GM18873 (cell line): ENCODE measurements around the gene ZCWPW1.
"Not testable (repeated sequence)": the region's sequence is repeated elsewhere in the genome, so short reads cannot be mapped to it uniquely, and the experiment has no call there.

Experiments
- ATAC-seq: cut with Tn5 transposase; IDR thresholded peaks from one replicate; pipeline ENCODE4 v1.9.1; 2021; ENCODE audit warnings: mild to moderate bottlenecking, moderate library complexity, moderate number of reproducible peaks; ENCODE audit not compliant: unreplicated experiment, low FRiP score

The ZCWPW1 gene

GRCh38 chr7:100457033-100457432, 28.5 kb upstream of the ZCWPW1 start:
- ATAC-seq = no peak

- ATAC-seq = no peak
These were observed 28.1 kb upstream of the ZCWPW1 start for GRCh38 chr7:100456562-100456961.

DNA sequence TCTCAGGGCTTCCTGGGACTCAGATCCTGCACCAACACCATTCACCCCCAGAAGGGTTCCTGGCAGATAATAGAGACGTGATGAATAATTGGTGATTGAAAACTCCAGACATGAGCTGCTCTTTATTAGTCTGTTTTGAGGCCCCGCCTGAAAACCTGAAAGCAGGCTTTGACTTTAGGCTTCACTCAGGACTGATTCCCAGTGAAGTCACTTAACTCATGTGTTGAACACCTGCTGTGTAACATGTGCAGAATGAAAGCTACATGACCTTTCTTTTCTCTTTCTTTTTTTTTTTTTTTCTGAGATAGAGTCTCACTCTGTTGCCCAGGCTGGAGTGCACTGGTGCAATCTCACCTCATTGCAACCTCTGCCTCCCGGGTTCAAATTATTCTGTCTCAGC, 26.7 kb upstream of the ZCWPW1 start:
- no peak for ATAC-seq

DNA sequence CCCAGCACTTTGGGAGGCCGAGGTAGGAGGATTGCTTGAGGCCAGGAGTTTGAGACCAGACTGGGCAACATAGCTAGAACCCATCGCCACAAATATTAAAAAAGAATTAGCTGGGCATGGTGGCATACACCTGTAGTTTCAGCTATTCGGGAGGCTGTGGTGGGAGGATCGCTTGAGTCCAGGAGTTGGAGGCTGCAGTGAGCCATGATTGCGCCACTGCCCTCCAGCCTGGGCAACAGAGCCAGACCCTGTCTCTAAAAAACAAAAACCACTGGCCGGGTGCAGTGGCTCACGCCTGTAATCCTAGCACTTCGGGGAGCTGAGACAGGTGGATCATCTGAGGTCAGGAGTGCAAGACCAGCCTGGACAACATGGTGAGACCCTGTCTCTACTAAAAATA, 25.4 kb upstream of the ZCWPW1 start:
- not testable (repeated sequence) for ATAC-seq

GRCh38 chr7:100452513-100452912, 24.0 kb upstream of the ZCWPW1 start:
- no peak for ATAC-seq

DNA sequence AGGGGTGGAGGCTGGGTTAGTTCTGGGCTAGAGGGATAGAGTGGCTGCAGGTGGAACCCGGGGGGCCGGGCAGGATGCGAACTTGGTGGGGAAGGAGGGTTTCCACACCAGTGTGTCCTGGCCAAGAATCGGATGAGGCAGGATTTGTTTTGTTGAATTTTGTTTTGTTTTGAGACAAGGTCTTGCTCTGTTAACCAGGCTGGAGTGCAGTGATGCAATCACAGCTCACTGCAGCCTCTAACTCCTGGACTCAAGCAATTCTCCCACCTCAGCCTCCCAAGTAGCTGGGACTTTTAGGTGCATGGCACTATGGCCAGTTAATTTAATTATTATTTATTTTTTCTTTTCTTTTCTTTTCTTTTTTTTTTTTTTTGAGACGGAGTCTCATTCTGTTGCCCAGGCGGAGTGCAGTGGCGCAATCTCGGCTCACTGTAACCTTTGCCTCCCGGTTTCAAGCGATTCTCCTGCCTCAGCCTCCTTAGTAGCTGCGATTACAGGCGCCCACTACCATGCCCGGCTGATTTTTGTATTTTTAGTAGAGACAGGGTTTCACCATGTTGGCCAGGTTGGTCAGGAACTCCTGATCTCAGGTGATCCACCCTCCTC, 20.8 kb upstream of the ZCWPW1 start:
- ATAC-seq = no peak

DNA sequence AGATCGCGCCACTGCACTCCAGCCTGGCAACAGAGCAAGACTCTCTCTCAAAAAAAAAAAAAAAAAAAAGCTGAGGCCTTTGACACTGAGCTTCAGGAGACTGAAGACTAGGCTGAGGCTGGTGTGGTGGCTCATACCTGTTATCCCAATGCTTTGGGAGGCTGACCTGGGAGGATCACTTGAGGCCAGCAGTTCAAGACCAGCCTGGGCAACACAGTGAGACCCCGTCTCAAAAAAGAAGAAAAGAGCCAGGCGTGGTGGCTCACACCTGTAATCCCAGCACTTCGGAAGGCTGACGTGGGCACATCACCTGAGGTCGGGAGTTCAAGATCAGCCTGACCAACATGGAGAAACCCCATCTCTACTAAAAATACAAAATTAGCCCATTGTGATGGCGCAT, 18.9 kb upstream of the ZCWPW1 start:
- ATAC-seq = not testable (repeated sequence)

- no peak for ATAC-seq
These were observed 17.5 kb upstream of the ZCWPW1 start for GRCh38 chr7:100446040-100446439.

DNA sequence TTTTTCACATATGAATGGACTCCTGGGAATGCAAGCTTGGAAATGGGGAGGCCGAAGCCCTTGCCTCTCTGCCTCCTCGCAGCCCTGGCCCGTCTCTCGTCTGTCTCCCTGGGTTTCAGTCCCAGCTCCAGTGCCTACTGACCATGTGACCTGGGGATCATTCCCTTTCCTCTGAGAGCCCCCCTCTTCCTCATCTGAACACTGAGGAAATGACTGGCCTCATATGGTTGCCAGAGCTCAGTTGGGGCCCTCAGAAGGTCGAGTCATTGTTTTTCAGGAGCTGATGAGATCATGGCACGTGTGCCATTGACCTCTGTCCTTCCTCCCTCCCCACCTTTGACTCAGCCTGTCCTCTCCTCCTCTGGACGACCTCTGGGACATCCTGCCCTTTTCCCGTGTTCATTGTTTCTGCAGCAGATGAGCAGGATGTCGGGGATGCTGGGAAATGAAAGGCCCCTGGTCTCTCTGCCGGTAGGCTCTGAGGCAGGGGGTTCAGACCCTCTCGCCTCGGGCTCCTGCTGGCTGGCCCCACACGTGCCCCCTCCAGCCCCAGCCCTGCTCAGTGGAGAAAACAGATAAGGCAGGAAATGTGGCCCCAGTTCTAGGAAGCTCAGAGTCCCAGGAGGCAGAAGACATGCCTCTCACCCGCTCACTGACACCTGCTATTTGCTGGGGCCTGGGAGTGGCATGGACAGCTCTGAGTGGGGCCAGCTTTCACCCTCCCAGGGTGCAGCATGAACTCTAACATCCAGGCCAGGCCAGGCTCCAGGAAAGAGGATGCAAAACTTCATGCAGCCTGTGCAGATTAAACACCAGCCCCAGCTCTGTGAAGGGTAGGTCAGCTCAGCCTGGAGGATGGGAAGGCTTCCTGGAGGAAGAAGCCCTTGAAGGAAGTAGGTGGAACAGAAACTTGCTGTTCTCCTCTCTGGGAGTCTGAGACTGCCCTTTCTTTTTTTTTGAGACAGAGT, 16.1 kb upstream of the ZCWPW1 start:
- ATAC-seq = no peak

GRCh38 chr7:100443096-100443840, 14.8 kb upstream of the ZCWPW1 start:
- no peak for ATAC-seq

DNA sequence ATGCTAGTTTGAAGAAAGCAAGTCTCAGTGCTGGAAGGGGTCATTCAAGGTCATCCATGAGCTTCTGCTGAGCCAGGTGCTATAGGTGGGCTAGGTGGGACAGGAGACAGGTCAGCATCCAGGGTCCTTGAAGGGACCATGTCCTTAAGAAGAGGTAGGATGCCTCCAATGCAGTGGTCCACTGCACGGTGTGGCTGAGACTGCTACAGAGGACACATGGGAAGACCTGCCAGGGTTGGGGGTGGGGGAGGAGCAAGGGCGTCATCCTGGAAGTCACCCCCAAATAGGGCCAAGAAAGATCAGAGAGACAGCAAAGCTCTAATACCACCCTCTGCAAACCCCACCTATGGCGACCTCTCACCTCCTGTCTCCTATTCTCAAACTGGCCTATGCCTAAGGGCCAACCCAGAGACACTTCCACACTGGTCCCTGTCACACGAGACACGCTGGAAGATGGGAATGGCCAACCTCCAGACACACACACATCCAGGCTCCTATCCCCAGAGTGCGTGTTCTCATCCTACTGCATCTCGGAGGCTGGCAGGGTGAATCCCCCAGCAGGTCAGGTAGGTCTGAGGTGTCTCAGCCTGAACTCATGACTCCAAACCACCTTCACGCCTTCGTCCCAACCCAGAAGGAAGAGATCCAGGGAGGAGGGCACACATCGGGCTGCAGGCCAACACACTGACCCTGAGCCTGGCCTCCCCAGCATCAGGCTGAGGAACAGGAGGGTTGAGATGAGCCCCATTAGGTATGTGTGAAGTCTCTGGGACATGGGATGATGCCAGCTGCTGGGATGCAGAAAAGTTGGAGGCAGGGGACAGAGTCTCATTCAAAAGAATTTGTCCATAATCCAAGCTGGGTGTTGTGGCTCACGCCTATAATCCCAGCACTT, 13.4 kb upstream of the ZCWPW1 start:
- no peak for ATAC-seq

- ATAC-seq = not testable (repeated sequence)
These were observed 10.7 kb upstream of the ZCWPW1 start for GRCh38 chr7:100439244-100439643.

- not testable (repeated sequence) for ATAC-seq
These were observed 10.2 kb upstream of the ZCWPW1 start for GRCh38 chr7:100438731-100439130.

GRCh38 chr7:100438172-100438571, 9.7 kb upstream of the ZCWPW1 start:
- ATAC-seq = no peak

GRCh38 chr7:100437150-100438100, 8.9 kb upstream of the ZCWPW1 start:
- no peak for ATAC-seq

DNA sequence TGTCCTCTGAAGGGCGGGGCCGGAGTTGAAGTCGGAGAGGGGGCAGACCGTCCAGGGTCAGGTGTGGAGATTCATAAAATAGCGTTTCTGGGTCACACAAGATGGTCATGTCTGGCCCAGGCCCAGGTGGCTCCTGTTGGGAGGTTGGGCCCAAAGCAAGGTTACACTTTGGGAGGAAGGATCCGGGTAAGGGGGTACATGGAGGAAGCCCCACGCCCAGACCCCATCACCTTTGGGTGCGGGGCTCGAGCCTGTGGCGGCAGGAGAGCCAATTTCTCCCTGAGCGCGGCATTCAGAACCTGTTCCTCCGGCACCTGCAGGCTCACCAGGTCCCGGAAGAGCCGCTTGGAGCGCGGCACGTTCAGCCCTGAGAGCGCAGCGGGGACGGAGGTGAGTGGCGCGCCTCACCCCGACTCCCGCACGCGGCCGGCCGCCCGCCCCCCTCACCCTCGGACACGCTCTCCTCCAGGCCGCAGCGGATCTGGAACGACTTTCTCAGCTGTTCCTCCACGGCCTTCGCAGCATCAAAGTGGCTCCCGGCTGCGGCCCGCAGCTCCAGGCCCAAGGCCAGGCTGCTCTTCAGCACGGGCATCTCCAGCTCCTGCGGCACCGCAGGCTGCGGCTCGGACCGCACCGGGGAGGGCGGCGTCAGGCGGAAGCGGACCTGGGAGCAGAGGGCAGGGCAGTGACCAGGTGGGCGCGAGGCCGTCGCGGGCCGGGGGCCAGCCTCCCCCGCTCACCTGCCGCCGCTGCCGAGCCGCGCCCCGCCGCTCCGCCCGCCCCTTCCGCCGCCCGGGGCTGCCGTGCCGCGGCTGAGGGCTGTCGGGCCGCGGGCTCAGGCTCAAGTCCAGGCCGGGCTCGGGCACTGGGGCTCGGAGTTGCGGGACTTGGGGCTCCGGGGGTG, 7.2 kb upstream of the ZCWPW1 start:
- ATAC-seq = peak; percentile 12

DNA sequence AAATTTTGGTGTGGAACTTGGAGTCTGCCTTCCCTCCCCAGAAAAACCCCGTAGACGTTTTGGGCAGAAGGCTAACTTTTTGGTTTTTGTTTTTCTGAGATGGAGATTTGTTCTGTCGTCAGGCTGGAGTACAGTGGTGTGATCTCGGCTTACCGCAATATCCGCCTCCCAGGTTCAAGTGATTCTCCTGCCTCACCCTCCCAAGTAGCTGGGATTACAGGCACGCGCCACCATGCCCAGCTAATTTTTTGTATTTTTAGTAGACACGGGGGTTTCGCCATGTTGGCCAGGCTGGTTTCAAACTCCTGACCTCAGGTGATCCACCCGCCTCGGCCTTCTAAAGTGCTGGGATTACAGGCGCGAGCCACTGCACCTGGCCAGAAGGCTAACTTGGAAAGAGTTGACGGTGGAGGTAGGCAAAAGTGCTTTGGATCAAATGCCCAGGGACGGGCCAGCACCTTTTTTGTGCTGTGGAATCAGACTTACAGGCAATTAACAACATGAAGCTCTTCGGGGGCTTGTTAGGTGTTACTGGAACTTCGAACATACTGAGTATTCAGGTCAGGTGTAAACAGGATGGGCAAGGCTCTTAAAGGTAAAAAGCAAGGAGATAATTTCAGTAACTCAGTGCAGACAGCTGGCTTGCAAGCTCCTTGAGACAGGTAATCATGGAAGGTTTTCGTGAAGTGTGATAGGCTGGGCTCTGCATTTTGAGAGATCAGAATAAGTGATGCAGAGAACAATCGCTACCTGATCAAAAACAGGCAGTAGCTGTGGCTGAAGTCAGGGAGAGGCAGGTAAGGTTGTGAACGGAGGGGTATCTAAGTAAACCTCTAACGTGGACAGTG, 6.0 kb upstream of the ZCWPW1 start:
- no peak for ATAC-seq
